ENCODE data around the gene TRIM37. TPM values are rescaled to one million over a fixed set of nuclear protein-coding genes. Genes with fewer than 3 reads are reported as not detected.

Gene TRIM37
- 1 to 10 TPM; 4.9 to 8.5 (median 6.9) TPM for polyA plus RNA-seq (ENCODE audit: low read depth in 6 of 6)

- no peaks in the 10 kb centered on the region for H3K27me3 Mint-ChIP-seq
- H3K36me3 Mint-ChIP-seq: no peaks in the 10 kb centered on the region
- peak within 1 kb of the TSS; percentile 88 to 97 (median 96) for H3K4me3 Mint-ChIP-seq
- peaks cover 16 to 26% (median 19%) of the 10 kb centered on the region in 3 donors for H3K4me1 Mint-ChIP-seq
- DNase-seq: peak; percentile 99
- peak; percentile 93 to 94 for ATAC-seq (ENCODE audit: low read depth in 2 of 2)
- peak within 1 kb of the TSS; percentile 88 to 95 (median 92) for H3K27ac Mint-ChIP-seq
- no peaks in the 10 kb centered on the region for H3K9me3 Mint-ChIP-seq
Measured at GRCh38 chr17:59106463-59107305, at the start of gene TRIM37. Gene TRIM37, minus strand, starts transcription at chr17:59106880. Its CDS starts 419 bp downstream, at chr17:59106461.

- H3K4me3 Mint-ChIP-seq: peak within 1 kb of the TSS in 1 of 8 donors; percentile 34
- peak within 1 kb of the TSS in 1 of 6 donors; percentile 6 for H3K27ac Mint-ChIP-seq
- H3K9me3 Mint-ChIP-seq: no peaks in the 10 kb centered on the region
- peaks cover 0 to 15% (median 7%) of the 10 kb centered on the region in 3 donors for H3K4me1 Mint-ChIP-seq
- H3K27me3 Mint-ChIP-seq: no peaks in the 10 kb centered on the region
- ATAC-seq (ENCODE audit: low read depth in 2 of 2) (peak; percentile 84), DNase-seq (peak; percentile 97)
- H3K36me3 Mint-ChIP-seq: no peaks in the 10 kb centered on the region
Measured at GRCh38 chr17:59155439-59156177, 48.9 kb upstream of the TRIM37 start, which contains the start of gene PRR11. Gene PRR11, plus strand, starts transcription at chr17:59155746. Its CDS starts 14,007 bp downstream, at chr17:59169753.

GRCh38 chr17:59154721-59155438, 48.2 kb upstream of the TRIM37 start, which contains the start of gene SKA2:
Gene SKA2, minus strand, starts transcription at chr17:59155186. Its CDS starts 23 bp downstream, at chr17:59155163.
- ATAC-seq (ENCODE audit: low read depth in 2 of 2) (peak; percentile 82 to 83), DNase-seq (no peak)
- Mint-ChIP-seq H3K4me1 (peaks cover 0 to 15% (median 7%) of the 10 kb centered on the region in 3 donors), H3K4me3 (no peak within 1 kb of the TSS), H3K36me3 (no peaks in the 10 kb centered on the region), H3K27ac (peak within 1 kb of the TSS in 3 of 6 donors; percentile 24 to 60 (median 32)), H3K27me3 (no peaks in the 10 kb centered on the region), H3K9me3 (no peaks in the 10 kb centered on the region)

GRCh38 chr17:59154292-59154720, 47.6 kb upstream of the TRIM37 start:
- no peaks in the 10 kb centered on the region for H3K9me3 Mint-ChIP-seq
- H3K27ac Mint-ChIP-seq: peak overlapping the region in 2 of 6 donors; percentile 24 to 60
- ATAC-seq (ENCODE audit: low read depth in 2 of 2) (no peak), DNase-seq (peak; percentile 5)
- H3K4me1 Mint-ChIP-seq: peaks cover 0 to 15% (median 7%) of the 10 kb centered on the region in 3 donors
- H3K27me3 Mint-ChIP-seq: no peaks in the 10 kb centered on the region
- H3K36me3 Mint-ChIP-seq: no peaks in the 10 kb centered on the region
- H3K4me3 Mint-ChIP-seq: no peak overlapping the region

GRCh38 chr17:59152925-59153324, 46.2 kb upstream of the TRIM37 start:
- ATAC-seq (ENCODE audit: low read depth in 2 of 2): no peak

GRCh38 chr17:59151591-59151990, 44.9 kb upstream of the TRIM37 start:
- ATAC-seq (ENCODE audit: low read depth in 2 of 2): no peak

More at GRCh38 chr17:59152925-59153324, 46.2 kb upstream of the TRIM37 start:
- H3K27ac Mint-ChIP-seq: no peak overlapping the region
- no peaks in the 10 kb centered on the region for H3K36me3 Mint-ChIP-seq
- H3K4me1 Mint-ChIP-seq: peaks cover 0 to 15% (median 7%) of the 10 kb centered on the region in 3 donors
- no peaks in the 10 kb centered on the region for H3K9me3 Mint-ChIP-seq
- H3K4me3 Mint-ChIP-seq: peak overlapping the region in 1 of 8 donors; percentile 39
- H3K27me3 Mint-ChIP-seq: no peaks in the 10 kb centered on the region
- no peak for DNase-seq

GRCh38 chr17:59151006-59151405, 44.3 kb upstream of the TRIM37 start:
- no peaks in the 10 kb centered on the region for H3K9me3 Mint-ChIP-seq
- H3K4me1 Mint-ChIP-seq: peaks cover 0 to 15% (median 7%) of the 10 kb centered on the region in 3 donors
- H3K4me3 Mint-ChIP-seq: no peak overlapping the region
- H3K27ac Mint-ChIP-seq: no peak overlapping the region
- ATAC-seq (ENCODE audit: low read depth in 2 of 2) (no peak), DNase-seq (no peak)
- no peaks in the 10 kb centered on the region for H3K27me3 Mint-ChIP-seq
- no peaks in the 10 kb centered on the region for H3K36me3 Mint-ChIP-seq

More at GRCh38 chr17:59151591-59151990, 44.9 kb upstream of the TRIM37 start:
- H3K4me3 Mint-ChIP-seq: peak overlapping the region in 1 of 8 donors; percentile 74
- no peaks in the 10 kb centered on the region for H3K36me3 Mint-ChIP-seq
- DNase-seq: no peak
- H3K4me1 Mint-ChIP-seq: peaks cover 0 to 15% (median 7%) of the 10 kb centered on the region in 3 donors
- H3K27me3 Mint-ChIP-seq: no peaks in the 10 kb centered on the region
- no peaks in the 10 kb centered on the region for H3K9me3 Mint-ChIP-seq
- H3K27ac Mint-ChIP-seq: no peak overlapping the region

GRCh38 chr17:59149841-59150511, 43.3 kb upstream of the TRIM37 start:
- no peak for DNase-seq
- H3K27ac Mint-ChIP-seq: peak overlapping the region in 1 of 6 donors; percentile 44
- H3K36me3 Mint-ChIP-seq: no peaks in the 10 kb centered on the region
- no peak for ATAC-seq (ENCODE audit: low read depth in 2 of 2)
- peak overlapping the region in 1 of 8 donors; percentile 52 for H3K4me3 Mint-ChIP-seq
- peaks cover 0 to 17% (median 7%) of the 10 kb centered on the region in 3 donors for H3K4me1 Mint-ChIP-seq
- no peaks in the 10 kb centered on the region for H3K9me3 Mint-ChIP-seq
- no peaks in the 10 kb centered on the region for H3K27me3 Mint-ChIP-seq

GRCh38 chr17:59149051-59149450, 42.4 kb upstream of the TRIM37 start:
- H3K36me3 Mint-ChIP-seq: no peaks in the 10 kb centered on the region
- DNase-seq (no peak), ATAC-seq (ENCODE audit: low read depth in 2 of 2) (no peak)
- H3K4me1 Mint-ChIP-seq: peaks cover 0 to 13% (median 3%) of the 10 kb centered on the region in 3 donors
- no peaks in the 10 kb centered on the region for H3K9me3 Mint-ChIP-seq
- no peaks in the 10 kb centered on the region for H3K27me3 Mint-ChIP-seq
- peak overlapping the region in 1 of 8 donors; percentile 30 for H3K4me3 Mint-ChIP-seq
- H3K27ac Mint-ChIP-seq: no peak overlapping the region

- DNase-seq (no peak), ATAC-seq (ENCODE audit: low read depth in 2 of 2) (no peak)
- H3K36me3 Mint-ChIP-seq: no peaks in the 10 kb centered on the region
- H3K27ac Mint-ChIP-seq: peak overlapping the region in 1 of 6 donors; percentile 62
- H3K9me3 Mint-ChIP-seq: no peaks in the 10 kb centered on the region
- peaks cover 0 to 2% (median 0%) of the 10 kb centered on the region in 3 donors for H3K4me1 Mint-ChIP-seq
- no peak overlapping the region for H3K4me3 Mint-ChIP-seq
- H3K27me3 Mint-ChIP-seq: no peaks in the 10 kb centered on the region
Measured at GRCh38 chr17:59145571-59146096, 39.0 kb upstream of the TRIM37 start.

- DNase-seq (no peak), ATAC-seq (ENCODE audit: low read depth in 2 of 2) (no peak)
- H3K9me3 Mint-ChIP-seq: no peaks in the 10 kb centered on the region
- peaks cover 0 to 2% (median 0%) of the 10 kb centered on the region in 3 donors for H3K4me1 Mint-ChIP-seq
- no peak overlapping the region for H3K4me3 Mint-ChIP-seq
- H3K36me3 Mint-ChIP-seq: no peaks in the 10 kb centered on the region
- no peak overlapping the region for H3K27ac Mint-ChIP-seq
- no peaks in the 10 kb centered on the region for H3K27me3 Mint-ChIP-seq
Measured at GRCh38 chr17:59141860-59142259, 35.2 kb upstream of the TRIM37 start.

- ATAC-seq (ENCODE audit: low read depth in 2 of 2): no peak
- H3K36me3 Mint-ChIP-seq: no peaks in the 10 kb centered on the region
- no peaks in the 10 kb centered on the region for H3K4me1 Mint-ChIP-seq
- H3K9me3 Mint-ChIP-seq: no peaks in the 10 kb centered on the region
- DNase-seq: no peak
- H3K27me3 Mint-ChIP-seq: no peaks in the 10 kb centered on the region
- no peak overlapping the region for H3K4me3 Mint-ChIP-seq
- no peak overlapping the region for H3K27ac Mint-ChIP-seq
Measured at GRCh38 chr17:59139939-59140338, 33.3 kb upstream of the TRIM37 start.

Measured in naive B cell (primary cell).